GM23338 (cell line): Measurements from ENCODE around the gene CDH23.

ENCODE experiments used
- CREB1 ChIP-seq: fragments of 250-450 bp; sonication (Bioruptor Pico); IDR thresholded peaks from 2 replicates; pipeline ENCODE4 v1.5.0; 2020; ENCODE audit warnings: low read depth, mild to moderate bottlenecking, moderate library complexity
- CTCF ChIP-seq, 2 experiments: fragments of 200-600 bp in 1 of 2; sonication (generic) in 1 of 2; conservative IDR thresholded peaks; 2 replicates each; pipeline versions ENCODE4 v1.5.1 to v1.6.1; 2016 to 2017; ENCODE audit warnings: antibody characterized with exemption in 2 of 2, low read depth in 2 of 2, mild to moderate bottlenecking in 2 of 2, moderate library complexity in 1 of 2
- EZH2 ChIP-seq: fragments of 200-600 bp; sonication (generic); IDR thresholded peaks from one replicate; pipeline ENCODE4 v1.8.0; 2017; ENCODE audit warnings: antibody characterized with exemption, mild to moderate bottlenecking, low read depth; ENCODE audit not compliant: unreplicated experiment
- EZH2phosphoT487 ChIP-seq: fragments of 200-600 bp; sonication (generic); IDR thresholded peaks from one replicate; pipeline ENCODE4 v1.8.1; 2018; ENCODE audit warnings: antibody characterized with exemption; ENCODE audit not compliant: unreplicated experiment
- POLR2AphosphoS5 ChIP-seq: IDR thresholded peaks from 2 replicates; pipeline ENCODE4 v1.6.1; 2016; ENCODE audit warnings: antibody characterized with exemption, low read depth

DNA sequence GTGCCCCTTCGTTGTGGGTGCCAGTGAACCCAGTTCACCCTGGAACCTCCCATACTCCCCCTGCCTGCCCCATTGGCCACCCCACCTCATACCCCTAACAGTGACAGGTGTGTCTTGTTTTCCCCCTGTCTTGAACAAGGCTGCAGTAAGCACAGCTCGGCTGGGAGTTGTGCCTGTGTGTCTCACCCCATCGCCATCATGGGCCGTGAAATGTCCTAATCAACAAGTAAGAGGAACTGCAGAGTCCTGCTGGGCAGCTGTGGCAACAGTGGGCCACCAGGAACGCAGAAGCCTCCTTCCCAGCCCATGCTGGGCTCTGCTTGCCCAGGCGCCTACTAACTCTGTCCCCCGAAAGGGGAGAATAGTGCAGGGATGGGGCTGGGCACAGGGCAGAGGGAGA, 231.2 kb downstream of the CDH23 start:
- TF ChIP-seq EZH2: no peak
- no peak for TF ChIP-seq CTCF (conservative IDR thresholded peaks at IDR 0.05; ENCODE audit: low read depth in 2 of 2)
- no peak for TF ChIP-seq POLR2AphosphoS5
- no peak for TF ChIP-seq EZH2phosphoT487
- TF ChIP-seq CREB1: no peak
